Stimulated activated CD8-positive, alpha-beta memory T cell treated with anti-CD3 and anti-CD28 coated beads, Interleukin-4, amount 100 ng/mL, for 24 hours (primary cell): Measurements from ENCODE around the gene PLEKHA4.
"Not testable (repeated sequence)": the region's sequence is repeated elsewhere in the genome, so short reads cannot be mapped to it uniquely, and the experiment has no call there.

Experiments used
- DNase-seq: peaks from one replicate; pipeline ENCODE4 v3.0.0-alpha.2; 2020; ENCODE audit warnings: low read depth

The PLEKHA4 gene

DNA sequence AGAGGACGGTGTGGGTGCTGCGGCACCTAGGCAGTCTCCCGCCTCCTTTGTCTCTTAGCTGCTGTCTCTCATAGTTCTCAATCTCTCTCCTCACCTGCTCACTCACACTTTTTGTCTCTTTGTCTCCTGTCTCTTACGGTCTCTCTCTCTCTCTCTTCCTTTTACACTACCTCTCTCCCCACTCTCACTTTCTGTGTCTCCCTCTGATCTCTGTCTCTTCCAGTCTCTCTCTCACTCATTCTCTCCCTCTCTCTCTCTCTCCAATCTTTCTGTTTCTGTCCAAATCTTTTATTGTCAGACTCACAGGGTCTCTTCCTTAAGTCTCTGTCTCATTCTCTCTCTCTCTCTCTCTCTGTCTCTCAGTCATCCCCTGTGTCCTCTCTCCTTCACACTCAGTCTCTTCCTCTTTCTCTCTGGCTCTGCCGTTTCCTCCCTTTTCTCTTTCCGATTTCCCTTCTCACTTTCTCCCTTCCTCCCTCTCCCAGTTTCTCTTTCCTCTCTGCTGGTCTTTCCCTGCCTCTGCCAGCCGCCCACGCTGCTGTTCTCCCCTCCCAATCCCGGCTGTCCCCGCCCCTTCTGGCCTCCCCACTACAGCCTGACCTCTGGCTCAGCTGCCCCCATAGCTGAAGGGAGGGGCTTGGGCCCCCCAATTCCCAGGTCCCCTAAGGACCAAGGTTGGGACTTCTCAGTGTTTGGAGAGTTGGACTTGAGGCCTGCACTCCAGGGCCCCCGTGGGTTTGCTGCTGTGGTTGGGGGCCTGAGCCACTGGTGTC lies at the start of gene PLEKHA4:
TSS of gene PLEKHA4 (minus strand) at position 504 of the 773 bp plus-strand sequence. CDS start 997 bp downstream, outside the sequence.
- no peak for DNase-seq

DNA sequence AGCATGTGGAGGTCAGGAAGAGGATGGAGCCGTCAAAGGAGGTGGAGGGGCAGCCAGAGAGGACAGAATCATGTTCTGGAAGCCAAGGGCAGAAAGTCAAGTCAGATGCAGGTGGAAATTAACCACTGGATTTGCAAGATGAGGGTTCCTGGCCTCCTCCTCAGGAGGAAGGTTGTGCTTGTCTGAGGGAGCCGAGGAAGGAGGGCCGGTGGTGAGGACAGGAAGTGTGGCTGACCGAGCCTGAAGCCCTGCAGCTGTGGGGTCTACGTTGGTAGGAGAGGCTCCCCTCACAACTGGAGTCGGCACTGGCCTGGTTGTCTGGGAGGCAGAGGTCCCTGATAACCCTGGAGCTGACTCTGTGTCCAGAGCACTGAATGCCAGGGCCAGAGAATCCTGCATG lies 49.7 kb upstream of the PLEKHA4 start:
- no peak for DNase-seq

DNA sequence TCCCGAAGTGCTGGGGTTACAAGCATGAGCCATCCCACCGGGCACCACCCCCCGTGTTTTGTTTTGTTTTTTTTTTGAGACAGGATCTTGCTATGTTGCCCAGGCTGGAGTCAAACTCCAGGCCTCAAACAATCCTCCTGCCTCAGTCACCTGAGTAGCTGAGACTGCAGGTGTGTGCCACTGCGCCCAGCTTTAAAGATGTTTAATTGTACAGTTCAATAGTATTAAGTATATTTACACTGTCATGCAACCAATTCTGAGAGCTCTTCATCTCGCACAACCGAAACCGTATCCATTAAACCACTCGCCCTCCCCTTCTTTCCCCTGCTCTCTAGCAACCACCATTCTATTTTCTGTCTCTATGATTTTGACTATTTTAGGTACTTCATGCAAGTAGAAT lies 47.3 kb upstream of the PLEKHA4 start:
- DNase-seq: no peak

GRCh38 chr19:48914181-48914580 lies 45.8 kb upstream of the PLEKHA4 start:
- no peak for DNase-seq

GRCh38 chr19:48913114-48913889 lies 44.9 kb upstream of the PLEKHA4 start:
- no peak for DNase-seq

DNA sequence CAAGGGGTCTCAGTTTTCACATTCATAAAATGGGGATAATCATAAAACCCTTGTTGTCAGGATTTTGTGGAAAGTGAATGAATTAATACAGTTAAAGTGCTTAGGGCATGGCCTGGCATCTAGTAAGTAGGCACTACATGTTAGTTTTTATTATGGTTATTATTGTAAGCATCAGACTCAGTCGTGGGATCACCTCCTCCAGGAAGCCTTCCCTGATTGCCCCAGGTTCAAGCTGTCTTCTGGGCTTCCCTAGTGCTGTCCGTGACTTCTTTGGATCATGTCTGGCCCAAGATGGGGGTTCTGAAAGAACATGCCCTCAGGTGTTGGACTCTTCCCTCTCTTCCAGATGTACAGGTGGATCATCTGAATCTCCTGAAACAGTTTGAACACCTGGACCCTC lies 42.4 kb upstream of the PLEKHA4 start:
- no peak for DNase-seq

GRCh38 chr19:48909424-48910077 lies 41.1 kb upstream of the PLEKHA4 start:
- not testable (repeated sequence) for DNase-seq

- no peak for DNase-seq
Observed at GRCh38 chr19:48907671-48908070, 39.3 kb upstream of the PLEKHA4 start.

DNA sequence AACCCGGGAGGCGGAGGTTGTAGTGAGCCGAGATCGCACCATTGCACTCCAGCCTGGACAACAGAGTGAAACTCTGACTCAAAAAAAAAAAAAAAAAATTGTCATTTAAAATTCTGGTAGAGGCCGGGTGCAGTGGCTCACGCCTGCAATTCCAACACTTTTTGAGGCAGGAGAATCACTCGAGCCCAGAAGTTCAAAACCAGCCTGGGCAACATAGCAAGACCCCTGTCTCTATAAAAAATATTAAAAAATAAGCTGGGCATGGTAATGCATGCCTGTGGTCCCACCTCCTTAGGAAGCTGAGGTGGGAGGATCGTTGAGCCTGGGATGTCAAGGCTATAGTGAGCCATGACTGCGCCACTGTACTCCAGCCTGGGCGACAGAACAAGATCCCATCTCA lies 37.9 kb upstream of the PLEKHA4 start:
- DNase-seq: no peak

- DNase-seq: no peak
Observed at GRCh38 chr19:48905664-48906063, 37.2 kb upstream of the PLEKHA4 start.

- not testable (repeated sequence) for DNase-seq
Observed at GRCh38 chr19:48903788-48904187, 35.4 kb upstream of the PLEKHA4 start.

DNA sequence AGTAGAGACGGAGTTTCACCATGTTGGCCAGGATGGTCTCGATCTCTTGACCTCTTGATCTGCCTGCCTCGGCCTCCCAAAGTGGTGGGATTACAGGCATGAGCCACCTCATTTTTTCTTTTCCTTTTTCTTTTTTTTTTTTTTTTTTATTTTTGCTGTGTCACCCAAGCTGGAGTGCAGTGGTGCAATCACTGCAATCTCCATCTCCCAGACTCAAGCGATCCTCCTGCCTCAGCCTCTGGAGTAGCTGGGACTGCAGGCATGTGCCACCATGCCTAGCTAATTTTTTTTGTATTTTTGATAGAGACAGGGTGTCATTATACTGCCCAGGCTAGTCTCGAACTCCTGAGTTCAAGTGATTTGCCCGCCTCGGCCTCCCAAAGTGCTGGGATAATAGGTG lies 33.9 kb upstream of the PLEKHA4 start:
- not testable (repeated sequence) for DNase-seq

GRCh38 chr19:48900477-48901406 lies 32.3 kb upstream of the PLEKHA4 start:
- no peak for DNase-seq

DNA sequence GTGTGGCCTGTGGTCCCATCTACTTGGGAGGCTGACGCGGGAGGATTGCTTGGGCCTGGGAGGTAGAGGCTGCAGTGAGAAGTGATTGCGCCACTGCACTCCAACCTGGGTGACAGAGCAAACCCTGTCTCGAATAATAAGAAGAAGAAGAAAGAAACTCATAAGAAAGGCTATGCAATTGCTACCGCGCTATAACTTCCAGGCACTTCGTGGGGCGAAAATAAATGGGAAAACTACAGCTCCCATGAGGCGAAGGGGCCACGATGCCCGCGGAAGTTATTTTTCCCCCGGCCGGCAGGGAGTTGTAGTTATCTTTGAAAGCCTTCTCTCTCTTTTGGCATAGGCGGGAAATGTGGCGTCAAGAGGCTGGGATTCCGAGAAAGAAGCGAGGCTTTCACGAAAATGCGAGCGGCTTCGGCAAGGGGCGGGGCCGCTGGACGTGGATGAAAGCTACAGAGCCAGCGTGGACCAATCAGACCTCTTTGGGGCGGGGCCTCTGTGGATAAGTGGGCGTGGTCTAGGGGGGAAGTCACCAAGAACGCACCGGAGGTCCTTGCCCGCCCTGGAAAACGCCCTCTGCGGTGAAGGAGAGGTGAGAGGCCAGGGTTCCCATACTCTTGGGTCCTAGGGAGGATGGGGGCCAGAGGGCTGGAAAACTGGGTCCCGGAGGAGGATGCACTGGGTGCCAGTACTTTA lies 31.5 kb upstream of the PLEKHA4 start, which contains the start of gene NUCB1:
TSS of gene NUCB1 (plus strand) at position 532 of the 696 bp plus-strand sequence. CDS start 485 bp downstream, outside the sequence.
- DNase-seq: peak; percentile 99

DNA sequence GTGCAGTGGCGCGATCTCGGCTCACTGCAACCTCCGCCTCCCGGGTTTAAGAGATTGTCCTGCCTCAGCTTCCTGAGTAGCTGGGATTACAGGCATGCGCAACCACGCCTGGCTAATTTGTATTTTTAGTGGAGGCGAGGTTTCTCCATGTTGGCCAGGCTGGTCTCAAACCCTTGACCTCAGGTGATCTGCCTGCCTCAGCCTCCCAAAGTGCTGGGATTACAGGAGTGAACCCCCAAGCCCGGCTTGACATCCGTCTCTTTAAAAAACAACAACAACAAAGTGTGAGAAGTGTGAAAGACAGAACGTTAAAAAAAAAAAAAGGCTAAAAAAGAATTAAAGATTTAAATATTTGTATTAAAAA lies 31.0 kb upstream of the PLEKHA4 start:
- DNase-seq: not testable (repeated sequence)

- no peak for DNase-seq
Observed at GRCh38 chr19:48897181-48897580, 28.8 kb upstream of the PLEKHA4 start.

- no peak for DNase-seq
Observed at GRCh38 chr19:48896191-48896720, 27.8 kb upstream of the PLEKHA4 start.

DNA sequence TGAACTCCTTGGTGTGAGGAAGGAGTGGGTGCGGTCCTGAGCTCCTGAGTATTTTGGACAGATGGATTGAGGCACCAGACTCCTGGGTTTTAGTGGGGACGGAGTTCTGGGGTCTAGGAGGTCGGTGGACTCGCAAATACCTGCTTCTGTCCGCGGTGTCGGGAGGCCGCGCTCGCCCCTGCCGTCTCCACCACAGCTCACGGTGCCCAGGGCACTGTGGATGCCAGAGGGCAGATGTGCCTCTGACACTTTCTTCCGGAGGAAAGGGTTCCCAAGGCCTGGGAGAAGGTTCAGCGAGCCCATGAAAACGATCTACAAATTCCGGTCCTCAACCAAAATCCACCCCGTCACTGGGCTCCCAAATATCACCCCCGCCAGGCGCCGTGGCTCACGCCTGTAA lies 26.8 kb upstream of the PLEKHA4 start:
- no peak for DNase-seq

DNA sequence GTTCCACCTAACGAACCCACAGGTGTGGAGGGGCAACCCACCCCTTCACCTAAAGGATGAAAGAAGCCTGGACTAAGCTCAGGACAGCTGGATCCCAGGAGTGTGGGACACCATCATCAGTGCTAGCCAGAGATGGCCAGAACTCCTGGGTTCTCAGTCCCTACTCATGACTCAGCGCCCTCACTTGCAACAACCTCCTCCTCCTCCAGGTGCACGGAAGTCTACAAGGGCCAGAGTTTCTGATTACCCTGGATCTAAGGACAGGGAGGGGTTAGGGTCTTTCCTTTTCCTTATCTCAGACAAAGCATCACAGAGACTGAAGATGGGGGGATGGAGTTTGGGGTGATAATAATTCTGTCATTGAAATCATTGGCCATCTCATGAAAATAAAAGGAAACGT lies 22.1 kb upstream of the PLEKHA4 start:
- DNase-seq: no peak

GRCh38 chr19:48889496-48889895 lies 21.1 kb upstream of the PLEKHA4 start:
- DNase-seq: not testable (repeated sequence)
